ENCODE results near the gene WDR48.

The WDR48 gene

DNA sequence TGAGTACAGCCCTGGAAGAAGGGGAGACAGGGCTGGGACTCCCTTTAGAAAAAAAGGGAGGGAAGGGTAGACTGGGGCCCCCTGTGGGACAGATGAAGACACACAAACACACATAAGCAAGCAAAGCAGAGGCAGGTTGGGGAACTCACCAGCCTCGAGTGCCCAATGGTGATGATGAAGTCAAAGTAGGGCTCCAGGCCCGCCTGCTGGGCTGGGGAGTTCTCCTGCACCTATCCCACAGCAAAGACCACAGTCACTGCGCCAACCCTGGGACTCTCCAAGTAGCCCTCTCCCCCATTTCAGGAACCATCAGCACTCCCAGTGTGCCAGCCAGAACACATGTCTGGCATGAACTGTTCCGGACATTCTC is 51.5 kb downstream of the WDR48 start:
- no peak overlapping the region for H3K4me3 ChIP-seq (ENCODE audit: low read depth in 1 of 2, low read length in 2 of 2)
- H3K4me1 ChIP-seq (ENCODE audit: insufficient read depth, low read length): peaks cover 29% of the 10 kb centered on the region
- H3K9me3 ChIP-seq (ENCODE audit: low read length): no peaks in the 10 kb centered on the region
- no peak overlapping the region for H3K27ac ChIP-seq (ENCODE audit: low read depth, low read length)
- H3K27me3 ChIP-seq (ENCODE audit: control insufficient read depth in 1 of 2, insufficient read depth in 2 of 2, low read length in 2 of 2): no peaks in the 10 kb centered on the region
- no peak overlapping the region for H3K9ac ChIP-seq (ENCODE audit: low read length)
- H3K36me3 ChIP-seq (ENCODE audit: insufficient read depth, low read length): peaks cover 21% of the 10 kb centered on the region

GRCh38 chr3:39103791-39104552 is 52.2 kb downstream of the WDR48 start:
- no peak overlapping the region for H3K9ac ChIP-seq (ENCODE audit: low read length)
- H3K4me3 ChIP-seq (ENCODE audit: low read depth in 1 of 2, low read length in 2 of 2): no peak overlapping the region
- H3K27ac ChIP-seq (ENCODE audit: low read depth, low read length): no peak overlapping the region
- H3K4me1 ChIP-seq (ENCODE audit: insufficient read depth, low read length): peaks cover 34% of the 10 kb centered on the region
- no peaks in the 10 kb centered on the region for H3K27me3 ChIP-seq (ENCODE audit: control insufficient read depth in 1 of 2, insufficient read depth in 2 of 2, low read length in 2 of 2)
- H3K36me3 ChIP-seq (ENCODE audit: insufficient read depth, low read length): peaks cover 14% of the 10 kb centered on the region
- H3K9me3 ChIP-seq (ENCODE audit: low read length): no peaks in the 10 kb centered on the region

DNA sequence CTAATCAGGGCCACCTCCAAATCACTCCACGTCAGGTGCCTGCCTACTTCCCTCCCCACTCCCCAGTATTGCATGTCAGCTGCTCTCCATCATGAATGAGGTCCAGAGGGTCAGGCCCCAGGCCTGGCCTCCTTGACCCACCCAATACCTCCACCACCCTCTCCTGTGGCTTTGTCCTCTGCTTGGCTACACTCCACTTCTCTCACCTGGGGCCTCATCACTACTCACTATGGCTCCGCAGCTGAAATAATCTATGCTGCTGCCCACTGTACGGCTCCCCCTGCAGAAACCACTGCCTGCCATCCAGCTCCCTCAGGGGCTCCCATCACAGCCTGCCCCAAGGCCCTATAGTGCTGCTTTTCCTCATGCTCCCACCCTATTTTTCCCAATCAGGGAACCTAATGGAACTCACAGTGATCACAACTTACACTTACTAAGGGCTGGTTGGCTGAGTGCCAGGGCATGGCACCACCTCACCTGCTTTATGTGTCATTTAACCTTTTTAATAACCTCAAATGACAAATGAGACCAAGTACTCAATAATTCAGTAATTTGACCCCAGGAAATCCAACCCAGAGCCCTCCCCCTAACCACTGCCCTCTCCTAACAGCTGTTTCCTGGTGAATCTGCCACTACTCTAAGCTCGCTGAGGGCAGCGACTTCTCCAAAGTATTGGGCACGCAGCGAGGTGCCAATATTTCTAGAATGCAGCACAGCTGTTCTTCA is 53.3 kb downstream of the WDR48 start:
- no peaks in the 10 kb centered on the region for H3K9me3 ChIP-seq (ENCODE audit: low read length)
- peaks cover 34% of the 10 kb centered on the region for H3K4me1 ChIP-seq (ENCODE audit: insufficient read depth, low read length)
- no peak overlapping the region for H3K9ac ChIP-seq (ENCODE audit: low read length)
- H3K4me3 ChIP-seq (ENCODE audit: low read depth in 1 of 2, low read length in 2 of 2): no peak overlapping the region
- H3K36me3 ChIP-seq (ENCODE audit: insufficient read depth, low read length): peaks cover 7% of the 10 kb centered on the region
- H3K27me3 ChIP-seq (ENCODE audit: control insufficient read depth in 1 of 2, insufficient read depth in 2 of 2, low read length in 2 of 2): no peaks in the 10 kb centered on the region
- no peak overlapping the region for H3K27ac ChIP-seq (ENCODE audit: low read depth, low read length)

- H3K4me1 ChIP-seq (ENCODE audit: insufficient read depth, low read length): peaks cover 34% of the 10 kb centered on the region
- peak overlapping the region in 1 of 2 donors; percentile 93 for H3K4me3 ChIP-seq (ENCODE audit: low read depth in 1 of 2, low read length in 2 of 2)
- H3K9me3 ChIP-seq (ENCODE audit: low read length): no peaks in the 10 kb centered on the region
- H3K27ac ChIP-seq (ENCODE audit: low read depth, low read length): no peak overlapping the region
- peaks cover 3% of the 10 kb centered on the region for H3K36me3 ChIP-seq (ENCODE audit: insufficient read depth, low read length)
- no peaks in the 10 kb centered on the region for H3K27me3 ChIP-seq (ENCODE audit: control insufficient read depth in 1 of 2, insufficient read depth in 2 of 2, low read length in 2 of 2)
- H3K9ac ChIP-seq (ENCODE audit: low read length): no peak overlapping the region
Observed at GRCh38 chr3:39105687-39106063, 53.9 kb downstream of the WDR48 start.

- Histone ChIP-seq H3K27me3 (ENCODE audit: control insufficient read depth in 1 of 2, insufficient read depth in 2 of 2, low read length in 2 of 2) (no peaks in the 10 kb centered on the region), H3K36me3 (ENCODE audit: insufficient read depth, low read length) (no peaks in the 10 kb centered on the region), H3K27ac (ENCODE audit: low read depth, low read length) (peak overlapping the region; percentile 87), H3K9me3 (ENCODE audit: low read length) (no peaks in the 10 kb centered on the region), H3K4me3 (ENCODE audit: low read depth in 1 of 2, low read length in 2 of 2) (peak overlapping the region; percentile 89 to 93), H3K9ac (ENCODE audit: low read length) (peak overlapping the region; percentile 54), H3K4me1 (ENCODE audit: insufficient read depth, low read length) (peaks cover 34% of the 10 kb centered on the region)
Observed at GRCh38 chr3:39106281-39106811, 54.5 kb downstream of the WDR48 start.

DNA sequence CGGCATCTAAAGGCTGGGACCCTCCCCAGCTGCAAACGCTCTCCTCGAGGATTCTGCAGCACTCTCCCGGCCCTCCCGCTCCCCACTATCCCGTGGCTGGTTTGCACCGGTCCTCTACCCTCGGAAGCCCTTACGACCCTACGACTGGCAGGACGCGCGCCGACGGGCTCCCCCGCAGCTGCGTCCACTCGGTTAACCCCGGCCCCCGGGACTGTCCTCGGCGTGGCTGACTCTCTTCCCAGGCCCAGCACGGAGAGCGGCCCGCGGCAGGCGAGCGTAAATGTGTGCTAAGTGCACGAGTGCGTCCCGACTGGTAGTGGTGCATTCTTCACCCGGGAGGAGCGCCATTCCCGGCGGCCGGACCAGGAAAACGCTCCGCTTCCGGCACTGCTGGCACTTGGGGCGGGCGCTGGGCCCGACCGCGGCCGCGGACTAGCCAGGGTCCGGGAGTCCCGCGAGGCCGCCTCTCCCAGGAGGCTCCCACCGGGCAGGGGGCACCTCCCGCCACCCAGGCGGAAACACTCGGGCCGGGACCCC is 55.1 kb downstream of the WDR48 start:
- peak overlapping the region; percentile 89 to 93 for H3K4me3 ChIP-seq (ENCODE audit: low read depth in 1 of 2, low read length in 2 of 2)
- H3K27me3 ChIP-seq (ENCODE audit: control insufficient read depth in 1 of 2, insufficient read depth in 2 of 2, low read length in 2 of 2): no peaks in the 10 kb centered on the region
- peak overlapping the region; percentile 87 for H3K27ac ChIP-seq (ENCODE audit: low read depth, low read length)
- H3K9ac ChIP-seq (ENCODE audit: low read length): peak overlapping the region; percentile 54
- no peaks in the 10 kb centered on the region for H3K9me3 ChIP-seq (ENCODE audit: low read length)
- no peaks in the 10 kb centered on the region for H3K36me3 ChIP-seq (ENCODE audit: insufficient read depth, low read length)
- peaks cover 34% of the 10 kb centered on the region for H3K4me1 ChIP-seq (ENCODE audit: insufficient read depth, low read length)

DNA sequence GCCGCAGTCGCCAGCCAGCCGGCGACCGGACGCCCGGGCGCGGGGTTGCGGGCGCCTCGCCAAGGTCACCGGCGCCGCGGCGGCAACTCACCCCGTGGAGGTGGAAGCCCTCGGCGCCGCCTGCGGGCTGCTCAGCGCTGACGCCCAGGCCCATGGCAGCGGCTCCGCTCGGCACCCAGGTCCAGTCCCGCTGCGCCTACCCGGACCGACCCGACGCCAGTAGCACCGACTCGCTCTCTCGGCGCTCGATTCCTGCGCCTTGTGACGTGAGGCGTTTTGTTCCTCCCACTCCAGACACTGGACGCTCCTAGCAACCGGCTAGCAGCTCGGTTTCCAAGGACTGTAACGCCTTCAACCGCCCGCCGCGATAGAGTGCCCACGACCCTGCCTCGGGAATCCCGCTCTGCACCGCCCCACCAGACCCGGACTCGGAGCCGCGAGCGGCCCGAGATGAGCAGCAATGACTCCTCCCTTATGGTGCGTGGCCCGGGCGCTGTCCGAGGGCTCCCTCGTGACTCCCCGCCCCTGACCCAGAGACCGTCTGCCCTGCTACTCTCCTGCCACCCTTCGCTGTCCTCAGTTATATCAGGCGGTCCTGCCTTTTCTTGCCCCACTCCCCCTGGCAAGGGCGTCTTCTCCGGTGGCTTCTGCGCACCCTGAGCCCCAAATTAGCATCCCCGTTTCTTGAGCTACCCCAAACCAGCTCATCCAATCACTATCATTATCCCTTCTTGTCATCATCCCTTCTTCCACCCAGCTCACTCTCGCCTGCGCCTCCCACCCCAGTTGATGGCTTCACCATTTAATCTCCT is 55.8 kb downstream of the WDR48 start, which contains the start of the genes GORASP1 and TTC21A:
Gene GORASP1 (minus strand): TSS at position 240 of the 812 bp plus-strand sequence. CDS start 86 bp downstream, at position 154.
Gene TTC21A (plus strand): TSS at position 293 of the 812 bp plus-strand sequence. CDS start 158 bp downstream, at position 451.
- Histone ChIP-seq H3K4me3 (ENCODE audit: low read depth in 1 of 2, low read length in 2 of 2) (peak within 1 kb of the TSS; percentile 89 to 93), H3K27me3 (ENCODE audit: control insufficient read depth in 1 of 2, insufficient read depth in 2 of 2, low read length in 2 of 2) (no peaks in the 10 kb centered on the region), H3K4me1 (ENCODE audit: insufficient read depth, low read length) (peaks cover 34% of the 10 kb centered on the region), H3K9ac (ENCODE audit: low read length) (peak within 1 kb of the TSS; percentile 54), H3K36me3 (ENCODE audit: insufficient read depth, low read length) (no peaks in the 10 kb centered on the region), H3K27ac (ENCODE audit: low read depth, low read length) (peak within 1 kb of the TSS; percentile 87), H3K9me3 (ENCODE audit: low read length) (no peaks in the 10 kb centered on the region)

DNA sequence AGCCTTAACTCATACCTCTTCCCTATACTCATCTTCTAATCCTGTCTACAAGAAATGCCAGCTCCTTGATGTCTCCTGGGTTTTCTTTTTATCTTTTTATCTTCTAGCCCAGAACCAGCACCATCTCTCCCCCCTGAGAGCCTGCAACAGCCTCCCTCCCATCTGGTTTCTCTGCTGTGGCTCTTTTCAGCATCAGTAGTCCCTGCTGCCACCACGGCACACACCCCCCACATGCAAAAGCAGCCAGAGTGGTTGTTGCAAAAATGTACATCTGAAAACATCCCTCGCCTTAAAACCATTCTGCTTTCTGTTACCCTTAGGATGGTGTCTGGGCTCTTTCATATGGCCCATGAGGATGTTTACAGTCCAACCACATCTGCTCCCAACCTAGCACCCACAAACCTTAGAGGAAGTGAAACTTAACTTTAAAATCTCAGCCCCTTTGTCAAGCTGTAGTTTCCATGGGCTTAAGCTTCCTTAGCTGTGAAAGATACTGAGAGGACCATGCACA is 56.4 kb downstream of the WDR48 start:
- no peaks in the 10 kb centered on the region for H3K36me3 ChIP-seq (ENCODE audit: insufficient read depth, low read length)
- peak overlapping the region; percentile 89 to 93 for H3K4me3 ChIP-seq (ENCODE audit: low read depth in 1 of 2, low read length in 2 of 2)
- H3K4me1 ChIP-seq (ENCODE audit: insufficient read depth, low read length): peaks cover 34% of the 10 kb centered on the region
- no peaks in the 10 kb centered on the region for H3K27me3 ChIP-seq (ENCODE audit: control insufficient read depth in 1 of 2, insufficient read depth in 2 of 2, low read length in 2 of 2)
- no peaks in the 10 kb centered on the region for H3K9me3 ChIP-seq (ENCODE audit: low read length)
- peak overlapping the region; percentile 87 for H3K27ac ChIP-seq (ENCODE audit: low read depth, low read length)
- H3K9ac ChIP-seq (ENCODE audit: low read length): peak overlapping the region; percentile 54

- peaks cover 33% of the 10 kb centered on the region for H3K4me1 ChIP-seq (ENCODE audit: insufficient read depth, low read length)
- H3K27ac ChIP-seq (ENCODE audit: low read depth, low read length): no peak overlapping the region
- no peaks in the 10 kb centered on the region for H3K27me3 ChIP-seq (ENCODE audit: control insufficient read depth in 1 of 2, insufficient read depth in 2 of 2, low read length in 2 of 2)
- H3K9me3 ChIP-seq (ENCODE audit: low read length): no peaks in the 10 kb centered on the region
- no peak overlapping the region for H3K9ac ChIP-seq (ENCODE audit: low read length)
- H3K4me3 ChIP-seq (ENCODE audit: low read depth in 1 of 2, low read length in 2 of 2): no peak overlapping the region
- H3K36me3 ChIP-seq (ENCODE audit: insufficient read depth, low read length): no peaks in the 10 kb centered on the region
Observed at GRCh38 chr3:39109086-39109485, 57.3 kb downstream of the WDR48 start.

DNA sequence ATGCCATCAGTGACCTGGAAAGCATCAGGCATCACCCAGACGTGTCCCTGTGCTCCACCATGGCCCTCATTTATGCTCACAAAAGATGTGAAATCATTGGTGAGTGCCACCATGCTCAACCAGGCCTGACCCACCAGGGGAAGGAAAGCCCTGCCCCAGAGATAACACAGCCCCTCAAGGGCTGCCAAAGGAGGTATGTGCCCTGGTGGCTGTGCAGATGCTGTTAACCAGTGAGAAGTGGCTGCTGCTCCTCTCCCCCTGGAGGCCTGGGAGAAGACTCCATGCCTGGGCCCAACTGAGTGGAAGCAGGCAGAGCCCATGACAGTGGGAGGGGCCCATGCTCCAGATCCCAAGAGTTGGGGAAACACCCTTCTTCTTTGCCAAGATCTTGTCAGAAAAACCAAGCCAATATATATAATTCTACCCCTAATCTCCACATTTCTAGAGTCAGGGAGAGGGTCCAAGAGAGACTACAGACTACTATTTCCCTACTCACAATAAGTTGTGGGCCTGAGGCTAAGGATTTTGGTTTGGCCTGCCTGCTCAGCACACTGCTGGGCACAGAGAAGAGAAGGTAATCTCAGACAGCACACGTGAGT is 58.3 kb downstream of the WDR48 start:
- Histone ChIP-seq H3K36me3 (ENCODE audit: insufficient read depth, low read length) (no peaks in the 10 kb centered on the region), H3K9me3 (ENCODE audit: low read length) (no peaks in the 10 kb centered on the region), H3K4me1 (ENCODE audit: insufficient read depth, low read length) (peaks cover 24% of the 10 kb centered on the region), H3K9ac (ENCODE audit: low read length) (no peak overlapping the region), H3K27ac (ENCODE audit: low read depth, low read length) (no peak overlapping the region), H3K4me3 (ENCODE audit: low read depth in 1 of 2, low read length in 2 of 2) (no peak overlapping the region), H3K27me3 (ENCODE audit: control insufficient read depth in 1 of 2, insufficient read depth in 2 of 2, low read length in 2 of 2) (no peaks in the 10 kb centered on the region)

Data from muscle layer of colon (tissue), 2 donors.